B cell (primary cell): Measurements from ENCODE around the gene UBE2R2.

Source experiments
- EZH2 ChIP-seq: IDR thresholded peaks from 2 replicates; pipeline ENCODE4 v1.6.1; 2012; ENCODE audit warnings: borderline replicate concordance, low read depth, mild to moderate bottlenecking, moderate library complexity, low read length; ENCODE audit not compliant: insufficient read depth, poor library complexity, severe bottlenecking
- TF ChIP-seq, protein P1 (sequence below): fragments of 200-600 bp; IDR thresholded peaks from one replicate; pipeline ENCODE4 v1.8.0; 2022; ENCODE audit warnings: antibody characterized with exemption, mild to moderate bottlenecking

- TF ChIP-seq, protein P1, sequence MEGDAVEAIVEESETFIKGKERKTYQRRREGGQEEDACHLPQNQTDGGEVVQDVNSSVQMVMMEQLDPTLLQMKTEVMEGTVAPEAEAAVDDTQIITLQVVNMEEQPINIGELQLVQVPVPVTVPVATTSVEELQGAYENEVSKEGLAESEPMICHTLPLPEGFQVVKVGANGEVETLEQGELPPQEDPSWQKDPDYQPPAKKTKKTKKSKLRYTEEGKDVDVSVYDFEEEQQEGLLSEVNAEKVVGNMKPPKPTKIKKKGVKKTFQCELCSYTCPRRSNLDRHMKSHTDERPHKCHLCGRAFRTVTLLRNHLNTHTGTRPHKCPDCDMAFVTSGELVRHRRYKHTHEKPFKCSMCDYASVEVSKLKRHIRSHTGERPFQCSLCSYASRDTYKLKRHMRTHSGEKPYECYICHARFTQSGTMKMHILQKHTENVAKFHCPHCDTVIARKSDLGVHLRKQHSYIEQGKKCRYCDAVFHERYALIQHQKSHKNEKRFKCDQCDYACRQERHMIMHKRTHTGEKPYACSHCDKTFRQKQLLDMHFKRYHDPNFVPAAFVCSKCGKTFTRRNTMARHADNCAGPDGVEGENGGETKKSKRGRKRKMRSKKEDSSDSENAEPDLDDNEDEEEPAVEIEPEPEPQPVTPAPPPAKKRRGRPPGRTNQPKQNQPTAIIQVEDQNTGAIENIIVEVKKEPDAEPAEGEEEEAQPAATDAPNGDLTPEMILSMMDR: no peak
- no peak for TF ChIP-seq EZH2
These were observed 100.1 kb downstream of the UBE2R2 start for GRCh38 chr9:33917036-33917435.
